AG04449 (cell line): Measurements from ENCODE around the gene OR5H15.
"Not testable (repeated sequence)": the region's sequence is repeated elsewhere in the genome, so short reads cannot be mapped to it uniquely, and the experiment has no call there.

ENCODE experiments used
- CTCF ChIA-PET: fragments of 350-600 bp; formaldehyde crosslinking; extraction: SDS; loops from one replicate; lab custom pipeline; 2021; ENCODE audit warnings: antibody characterized with exemption; lab: Yijun Ruan, JAX
- POLR2A ChIA-PET: fragments of 400-600, 350-600 bp; formaldehyde crosslinking; extraction: SDS; loops from one replicate; lab custom pipeline; 2020; ENCODE audit warnings: antibody characterized with exemption, inconsistent platforms; lab: Yijun Ruan, JAX
- DNase-seq: peaks from one replicate; pipeline ENCODE4 v3.0.0-alpha.2; 2010; ENCODE audit warnings: low read depth, low spot score
- H3K4me3 ChIP-seq: 2 replicates; pipeline ENCODE4 v1.5.1; 2011; ENCODE audit warnings: low read depth, mild to moderate bottlenecking, control low read depth, low read length
- CTCF ChIP-seq: IDR thresholded peaks from one replicate; pipeline ENCODE4 v1.5.1; 2011; ENCODE audit warnings: mild to moderate bottlenecking, moderate library complexity, low read length, control low read depth, inconsistent platforms; ENCODE audit not compliant: insufficient read depth; ENCODE audit errors: missing control alignments

OR5H15 gene

GRCh38 chr3:98185180-98185579, 18.7 kb downstream of the OR5H15 start:
- no peak overlapping the region for H3K4me3 ChIP-seq
- no peak for TF ChIP-seq CTCF
- ChIA-PET CTCF (no interaction called here), POLR2A (no interaction called here)
- no peak for DNase-seq

- no peak overlapping the region for H3K4me3 ChIP-seq
- no peak for DNase-seq
- no peak for TF ChIP-seq CTCF
- CTCF ChIA-PET, result no interaction called here
- POLR2A ChIA-PET, result no interaction called here
These were observed 22.0 kb downstream of the OR5H15 start for GRCh38 chr3:98188545-98188944.

GRCh38 chr3:98190911-98191310, 24.4 kb downstream of the OR5H15 start:
- H3K4me3 ChIP-seq, POLR2A ChIA-PET, DNase-seq, CTCF ChIA-PET: not testable (repeated sequence)

- H3K4me3 ChIP-seq, POLR2A ChIA-PET, CTCF ChIA-PET, DNase-seq: not testable (repeated sequence)
These were observed 29.8 kb downstream of the OR5H15 start for GRCh38 chr3:98196293-98196692.

GRCh38 chr3:98199020-98199419, 32.5 kb downstream of the OR5H15 start:
- CTCF ChIA-PET, result no interaction called here
- POLR2A ChIA-PET, result no interaction called here

GRCh38 chr3:98209244-98209643, 42.7 kb downstream of the OR5H15 start:
- POLR2A ChIA-PET, result no interaction called here

More at GRCh38 chr3:98199020-98199419, 32.5 kb downstream of the OR5H15 start:
- no peak overlapping the region for H3K4me3 ChIP-seq
- DNase-seq, result no peak
- no peak for TF ChIP-seq CTCF

GRCh38 chr3:98213276-98213675, 46.8 kb downstream of the OR5H15 start:
- POLR2A ChIA-PET, result no interaction called here
- CTCF ChIA-PET, result no interaction called here
- DNase-seq, result no peak
- TF ChIP-seq CTCF, result no peak
- no peak overlapping the region for H3K4me3 ChIP-seq

More at GRCh38 chr3:98209244-98209643, 42.7 kb downstream of the OR5H15 start:
- H3K4me3 ChIP-seq, result no peak overlapping the region
- no peak for TF ChIP-seq CTCF
- CTCF ChIA-PET, result no interaction called here
- DNase-seq, result no peak
